Spinal cord (tissue), 10 donors: Measurements from ENCODE around the gene ZNF714. TPM values are rescaled to one million over a fixed set of nuclear protein-coding genes. Genes with fewer than 3 reads are reported as not detected.

Experiments used
- DNase-seq, 6 donors: peaks; one replicate each; pipeline versions ENCODE4 v3.0.0 to v3.0.0-alpha.2; 2013 to 2015; ENCODE audit warnings: low spot score in 6 of 6, low read depth in 4 of 6
- H3K27ac ChIP-seq: one replicate; pipeline ENCODE4 v1.5.1; 2013; ENCODE audit warnings: low read depth, low read length, control low read depth
- H3K27me3 ChIP-seq: one replicate; pipeline ENCODE4 v1.6.1; 2013; ENCODE audit warnings: low read length; ENCODE audit not compliant: control insufficient read depth, insufficient read depth
- H3K36me3 ChIP-seq: one replicate; pipeline ENCODE4 v1.6.1; 2013; ENCODE audit warnings: low read length; ENCODE audit not compliant: control insufficient read depth, insufficient read depth
- H3K4me1 ChIP-seq: one replicate; pipeline ENCODE4 v1.6.1; 2013; ENCODE audit warnings: low read length; ENCODE audit not compliant: control insufficient read depth, insufficient read depth
- H3K4me3 ChIP-seq: one replicate; pipeline ENCODE4 v1.5.1; 2013; ENCODE audit warnings: low read depth, low read length, control low read depth
- H3K9me3 ChIP-seq: one replicate; pipeline ENCODE4 v1.6.1; 2013; ENCODE audit warnings: low read length; ENCODE audit not compliant: control insufficient read depth, insufficient read depth
- WGBS: methylation state at CpG from one replicate; pipeline ENCODE4 v1.1.5; 2013; ENCODE audit warnings: missing lambda C conversion rate; ENCODE audit not compliant: insufficient coverage; 5-methylcytosine and 5-hydroxymethylcytosine counted together
- polyA plus RNA-seq, 2 donors: library from polyadenylated mRNA; unstranded; fragments of 120-200 nt; gene quantifications; one replicate each; pipeline ENCODE4 v1.2.1, GENCODE V29; 2013; ENCODE audit not compliant: insufficient read length in 2 of 2
- total RNA-seq, 2 donors: library from RNA; depleted of rRNA in 1 of 2; stranded (reverse); fragments of 120-200 nt in 1 of 2; fragments of >200 nt in 1 of 2; gene quantifications; one replicate each; pipeline versions ENCODE4 v1.2.3 to v1.2.4, GENCODE V29; 2013 to 2014
- donor health status: healthy.

The ZNF714 gene
- total and polyA plus RNA-seq, 4 donors = 14.4 to 35.3 (median 18.0) TPM

DNA sequence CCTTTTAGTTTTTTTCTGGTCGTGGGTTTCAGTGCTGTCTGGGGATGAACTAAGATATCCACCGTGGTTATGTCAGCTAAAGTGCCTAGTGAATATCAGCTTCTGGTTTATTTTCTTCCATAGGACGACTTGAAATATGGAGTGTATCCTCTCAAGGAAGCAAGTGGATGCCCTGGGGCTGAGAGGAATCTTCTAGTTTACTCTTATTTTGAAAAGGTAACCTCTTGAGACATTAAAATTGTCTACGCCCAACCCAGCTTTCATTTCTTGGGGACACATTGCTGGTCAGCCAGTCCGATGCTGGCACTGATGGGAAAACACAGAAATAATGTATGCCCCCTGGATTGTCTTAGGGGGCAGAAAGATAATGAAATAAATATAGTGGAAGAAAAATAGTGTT lies 61.4 kb downstream of the ZNF714 start:
- H3K36me3 ChIP-seq = peaks cover 17% of the 10 kb centered on the region
- H3K4me3 ChIP-seq = no peak overlapping the region
- H3K4me1 ChIP-seq = no peaks in the 10 kb centered on the region
- H3K27ac ChIP-seq = no peak overlapping the region
- no peaks in the 10 kb centered on the region for H3K27me3 ChIP-seq
- WGBS = 100% methylated on average over 2 of the region's 5 CpGs
- DNase-seq = no peak
- H3K9me3 ChIP-seq = no peaks in the 10 kb centered on the region

DNA sequence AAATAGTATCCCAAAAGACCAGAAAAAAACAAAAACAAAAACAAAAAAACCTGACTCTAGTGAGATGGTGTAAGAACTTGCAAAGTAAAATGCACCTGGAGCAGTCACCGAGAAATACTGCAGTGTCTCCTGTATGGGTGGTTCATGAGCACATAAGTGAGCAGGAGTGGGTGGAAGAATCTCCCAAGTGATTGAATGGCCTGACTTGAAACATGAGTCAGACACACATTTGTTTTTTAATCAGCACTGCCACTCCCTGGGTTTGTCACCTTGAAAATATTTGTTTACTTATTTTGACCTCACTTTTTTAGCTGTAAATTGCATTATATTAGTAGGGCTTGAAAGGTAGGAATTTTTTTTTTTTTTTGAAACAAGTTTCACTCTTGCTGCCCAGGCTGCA lies 61.9 kb downstream of the ZNF714 start:
- WGBS = 100% methylated on average over 1 of the region's 1 CpG
- Histone ChIP-seq H3K4me1 (no peaks in the 10 kb centered on the region), H3K9me3 (no peaks in the 10 kb centered on the region), H3K36me3 (peaks cover 17% of the 10 kb centered on the region), H3K27ac (no peak overlapping the region), H3K4me3 (no peak overlapping the region), H3K27me3 (no peaks in the 10 kb centered on the region)
- DNase-seq = no peak

DNA sequence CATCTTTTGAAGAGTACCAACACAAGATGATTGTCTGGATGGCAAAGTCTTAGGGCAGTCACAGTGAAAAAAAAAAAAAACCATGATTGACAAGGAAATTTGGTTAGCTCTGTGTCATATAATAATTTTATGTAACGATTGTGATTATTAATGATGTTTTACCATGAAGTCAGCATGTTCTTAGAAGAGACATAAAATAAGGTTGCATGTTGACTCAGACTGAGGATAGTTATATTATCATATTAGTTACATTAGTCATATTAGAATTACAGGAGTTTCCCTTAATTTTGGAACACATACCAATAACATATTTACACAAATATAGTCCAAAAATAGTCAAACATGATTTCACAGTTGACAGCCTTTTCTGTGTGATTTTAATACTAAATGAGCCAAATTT lies 65.5 kb downstream of the ZNF714 start:
- no peaks in the 10 kb centered on the region for H3K4me1 ChIP-seq
- H3K4me3 ChIP-seq = no peak overlapping the region
- WGBS = no CpG with 5 or more reads among the region's 1 CpG
- peaks cover 29% of the 10 kb centered on the region for H3K36me3 ChIP-seq
- DNase-seq = no peak
- H3K9me3 ChIP-seq = no peaks in the 10 kb centered on the region
- H3K27me3 ChIP-seq = no peaks in the 10 kb centered on the region
- H3K27ac ChIP-seq = no peak overlapping the region

DNA sequence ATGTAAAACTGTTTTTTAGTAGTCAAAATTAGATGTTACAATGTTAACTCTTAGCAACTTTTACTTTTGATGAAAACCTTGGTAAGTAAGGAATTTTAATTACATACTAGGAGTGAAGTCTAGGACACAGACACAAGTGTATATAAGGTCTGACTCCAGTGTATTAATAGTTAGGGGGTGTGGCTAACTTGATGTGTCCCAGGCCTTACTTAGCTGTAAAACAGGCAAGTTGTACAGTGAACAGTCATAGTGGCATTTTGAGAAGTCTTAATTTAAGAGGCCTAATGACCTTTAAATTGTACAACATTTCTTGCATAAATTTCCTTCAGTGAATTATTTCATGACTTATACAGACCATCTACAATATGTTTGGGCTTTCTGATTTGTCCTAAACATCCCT lies 66.7 kb downstream of the ZNF714 start:
- H3K4me3 ChIP-seq = no peak overlapping the region
- no peak for DNase-seq
- H3K4me1 ChIP-seq = no peaks in the 10 kb centered on the region
- no peaks in the 10 kb centered on the region for H3K27me3 ChIP-seq
- peaks cover 29% of the 10 kb centered on the region for H3K36me3 ChIP-seq
- H3K27ac ChIP-seq = no peak overlapping the region
- no peaks in the 10 kb centered on the region for H3K9me3 ChIP-seq

GRCh38 chr19:21149877-21150276 lies 67.9 kb downstream of the ZNF714 start:
- H3K27ac ChIP-seq = no peak overlapping the region
- 98% methylated on average over 6 of the region's 6 CpGs for WGBS
- no peaks in the 10 kb centered on the region for H3K9me3 ChIP-seq
- no peak overlapping the region for H3K4me3 ChIP-seq
- H3K27me3 ChIP-seq = no peaks in the 10 kb centered on the region
- peaks cover 23% of the 10 kb centered on the region for H3K36me3 ChIP-seq
- DNase-seq = no peak
- H3K4me1 ChIP-seq = no peaks in the 10 kb centered on the region

- Histone ChIP-seq H3K4me3 (no peak overlapping the region), H3K36me3 (peaks cover 18% of the 10 kb centered on the region), H3K27ac (no peak overlapping the region), H3K27me3 (no peaks in the 10 kb centered on the region), H3K4me1 (no peaks in the 10 kb centered on the region), H3K9me3 (no peaks in the 10 kb centered on the region)
- DNase-seq = no peak
- WGBS = 100% methylated on average over 1 of the region's 1 CpG
Observed at GRCh38 chr19:21151460-21151859, 69.5 kb downstream of the ZNF714 start.

DNA sequence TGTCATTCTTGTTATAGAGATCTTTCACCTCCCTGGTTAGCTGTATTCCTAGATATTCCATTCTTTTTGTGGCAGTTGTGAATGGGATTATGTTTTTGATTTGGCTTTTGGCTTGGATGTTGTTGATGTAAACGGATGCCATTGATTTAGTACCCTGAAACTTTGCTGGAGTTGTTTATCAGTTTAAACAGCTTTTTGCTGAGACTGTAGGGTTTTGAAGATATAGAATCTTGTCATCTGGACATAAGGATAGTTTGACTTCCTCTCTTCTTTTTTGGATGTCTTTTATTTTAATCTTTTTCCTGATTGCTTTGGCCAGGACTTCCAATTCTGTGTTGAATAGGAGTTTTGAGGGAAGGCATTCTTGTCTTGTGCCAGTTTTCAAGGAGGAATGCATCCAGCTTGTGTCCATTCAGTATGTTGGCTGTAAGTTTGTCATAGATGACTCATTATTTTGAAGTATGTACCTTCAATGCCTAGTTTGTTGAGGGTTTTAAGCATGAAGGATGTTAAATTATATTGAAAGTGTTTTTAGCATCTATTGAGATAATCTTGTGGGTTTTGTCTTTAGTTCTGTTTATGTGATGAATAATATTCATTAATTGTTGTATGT lies 76.6 kb downstream of the ZNF714 start:
- Histone ChIP-seq H3K4me1 (no peaks in the 10 kb centered on the region), H3K36me3 (peaks cover 18% of the 10 kb centered on the region), H3K27me3 (no peaks in the 10 kb centered on the region), H3K9me3 (no peaks in the 10 kb centered on the region), H3K27ac (no peak overlapping the region), H3K4me3 (no peak overlapping the region)
- DNase-seq = no peak
- WGBS = no CpG with 5 or more reads among the region's 1 CpG

GRCh38 chr19:21164541-21164940 lies 82.5 kb downstream of the ZNF714 start:
- H3K27ac ChIP-seq = no peak overlapping the region
- peaks cover 20% of the 10 kb centered on the region for H3K36me3 ChIP-seq
- no peak overlapping the region for H3K4me3 ChIP-seq
- DNase-seq = no peak
- no peaks in the 10 kb centered on the region for H3K9me3 ChIP-seq
- no CpG with 5 or more reads among the region's 5 CpGs for WGBS
- no peaks in the 10 kb centered on the region for H3K27me3 ChIP-seq
- H3K4me1 ChIP-seq = no peaks in the 10 kb centered on the region

DNA sequence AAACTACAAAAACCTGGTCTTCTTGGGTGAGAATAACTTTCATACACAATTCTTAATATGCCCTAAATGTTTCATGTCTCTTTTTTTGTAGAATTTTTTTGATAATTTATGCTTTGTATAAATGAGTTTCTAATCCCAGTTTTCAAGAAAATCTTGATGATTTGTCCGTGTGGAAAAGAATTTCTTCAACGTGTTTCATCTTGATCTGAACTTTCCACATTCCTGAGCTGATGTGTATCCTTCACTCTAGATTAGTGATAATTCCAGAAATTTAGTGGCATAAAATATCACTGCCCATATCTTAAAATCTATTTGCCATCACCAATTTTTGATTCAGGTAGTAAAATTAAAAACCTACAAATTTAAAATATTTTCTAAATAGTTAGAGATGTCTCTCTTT lies 84.4 kb downstream of the ZNF714 start:
- Histone ChIP-seq H3K4me3 (no peak overlapping the region), H3K27me3 (no peaks in the 10 kb centered on the region), H3K27ac (no peak overlapping the region), H3K36me3 (peaks cover 23% of the 10 kb centered on the region), H3K4me1 (no peaks in the 10 kb centered on the region), H3K9me3 (no peaks in the 10 kb centered on the region)
- DNase-seq = no peak
- no CpG with 5 or more reads among the region's 2 CpGs for WGBS
